CD4-positive, alpha-beta T cell (primary cell): ENCODE data around the gene MED13. TPM values are rescaled to one million over a fixed set of nuclear protein-coding genes. Genes with fewer than 3 reads are reported as not detected.
A peak's percentile ranks its signal among the peaks of the same experiment; 100 is the strongest.

Experiments used
- ATAC-seq: fragments of 200-7000 bp; cut with Tn5 transposase; one replicate; pipeline ENCODE4 v1.10.0; 2022; ENCODE audit warnings: mild to moderate bottlenecking; ENCODE audit not compliant: poor library complexity
- CTCF ChIA-PET: fragments of 350-600 bp; sonication (Branson Sonifier 250); formaldehyde crosslinking; loops from one replicate; lab custom pipeline; 2021; ENCODE audit warnings: antibody characterized with exemption, inconsistent platforms; lab: Charles Lee
- POLR2A ChIA-PET: fragments of 350-600 bp; sonication (Branson Sonifier 250); formaldehyde crosslinking; loops from one replicate; lab custom pipeline; 2021; ENCODE audit warnings: antibody characterized with exemption, inconsistent platforms; lab: Charles Lee
- DNase-seq, 14 experiments: peaks; one replicate each; pipeline ENCODE4 v3.0.0-alpha.2; 2013 to 2020; ENCODE audit warnings: mixed read lengths in 2 of 14
- H3K27ac ChIP-seq, 2 donors: one replicate each; pipeline versions ENCODE4 v1.5.1 to v1.7.0; 2013; ENCODE audit warnings: low read length in 2 of 2, low read depth in 1 of 2, mild to moderate bottlenecking in 1 of 2
- H3K27me3 ChIP-seq, 2 experiments: 1 replicate in 1 of 2; 2 replicates in 1 of 2; pipeline versions ENCODE4 v1.6.1 to v1.7.0; 2013; ENCODE audit warnings: low read length in 2 of 2, control low read depth in 1 of 2, mild to moderate bottlenecking in 1 of 2, moderate library complexity in 1 of 2; ENCODE audit not compliant: insufficient read depth in 2 of 2, control insufficient read depth in 1 of 2
- H3K36me3 ChIP-seq: one replicate; pipeline ENCODE4 v1.6.1; 2013; ENCODE audit warnings: low read length, control low read depth; ENCODE audit not compliant: insufficient read depth
- H3K4me1 ChIP-seq: one replicate; pipeline ENCODE4 v1.6.1; 2013; ENCODE audit warnings: low read length, control low read depth; ENCODE audit not compliant: insufficient read depth
- H3K4me3 ChIP-seq: one replicate; pipeline ENCODE4 v1.5.1; 2013; ENCODE audit warnings: mild to moderate bottlenecking, low read length, moderate library complexity
- H3K9me3 ChIP-seq, 2 experiments: 1 replicate in 1 of 2; 2 replicates in 1 of 2; pipeline versions ENCODE4 v1.6.1 to v1.7.0; 2013; ENCODE audit warnings: low read length in 2 of 2, mild to moderate bottlenecking in 2 of 2, control low read depth in 1 of 2, moderate library complexity in 1 of 2; ENCODE audit not compliant: control insufficient read depth in 1 of 2, insufficient read depth in 1 of 2
- H3K27ac Mint-ChIP-seq: one replicate; pipeline ENCODE4 v1.8.0; 2020; ENCODE audit warnings: mixed read lengths
- H3K27me3 Mint-ChIP-seq: one replicate; pipeline ENCODE4 v1.8.0; 2021; ENCODE audit warnings: mixed read lengths
- H3K36me3 Mint-ChIP-seq: one replicate; pipeline ENCODE4 v1.8.0; 2021; ENCODE audit warnings: low read depth, mixed read lengths
- H3K4me1 Mint-ChIP-seq: one replicate; pipeline ENCODE4 v1.8.0; 2021; ENCODE audit warnings: low read depth, mixed read lengths
- H3K4me3 Mint-ChIP-seq: one replicate; pipeline ENCODE4 v1.8.0; 2020; ENCODE audit warnings: mild to moderate bottlenecking, mixed read lengths
- H3K9me3 Mint-ChIP-seq: one replicate; pipeline ENCODE4 v1.8.0; 2020; ENCODE audit warnings: mixed read lengths
- intact Hi-C, 2 experiments: fragments of 100-400 bp; cut with DNase I in 1 of 2; cut with micrococcal nuclease in 1 of 2; formaldehyde crosslinking; loops; one replicate each; pipeline versions ENCODE4 v1.15.1 to v1.9.0; 2023 to 2025; cut with DNase I, micrococcal nuclease
- total RNA-seq, 174 experiments: library from RNA in 2 of 174; stranded (reverse) in 2 of 174; gene quantifications; one replicate each; pipeline ENCODE4 v1.2.3 and lab custom pipeline; 2021 to 2026
- TF ChIP-seq, protein P1 (sequence below): fragments of 200-600 bp; IDR thresholded peaks from one replicate; pipeline ENCODE4 v1.8.0; 2022; ENCODE audit warnings: antibody characterized with exemption, mild to moderate bottlenecking

MED13 gene
- total RNA-seq, 2 experiments from 2014 or later, result 75.7 to 85.8 TPM

- peaks cover 4% of the 10 kb centered on the region for H3K4me1 ChIP-seq
- ATAC-seq (no peak), DNase-seq (no peak)
- Mint-ChIP-seq H3K4me3 (no peak overlapping the region), H3K4me1 (peaks cover 4% of the 10 kb centered on the region), H3K36me3 (peaks cover 1% of the 10 kb centered on the region), H3K27me3 (no peaks in the 10 kb centered on the region), H3K9me3 (no peaks in the 10 kb centered on the region), H3K27ac (no peak overlapping the region)
- no peaks in the 10 kb centered on the region for H3K9me3 ChIP-seq
- no peak overlapping the region for H3K4me3 ChIP-seq
- H3K27ac ChIP-seq, result no peak overlapping the region
- ChIA-PET POLR2A (no interaction called here), CTCF (no interaction called here)
- no peaks in the 10 kb centered on the region for H3K27me3 ChIP-seq
- intact Hi-C loops, result no loop called here
- TF ChIP-seq, protein P1, sequence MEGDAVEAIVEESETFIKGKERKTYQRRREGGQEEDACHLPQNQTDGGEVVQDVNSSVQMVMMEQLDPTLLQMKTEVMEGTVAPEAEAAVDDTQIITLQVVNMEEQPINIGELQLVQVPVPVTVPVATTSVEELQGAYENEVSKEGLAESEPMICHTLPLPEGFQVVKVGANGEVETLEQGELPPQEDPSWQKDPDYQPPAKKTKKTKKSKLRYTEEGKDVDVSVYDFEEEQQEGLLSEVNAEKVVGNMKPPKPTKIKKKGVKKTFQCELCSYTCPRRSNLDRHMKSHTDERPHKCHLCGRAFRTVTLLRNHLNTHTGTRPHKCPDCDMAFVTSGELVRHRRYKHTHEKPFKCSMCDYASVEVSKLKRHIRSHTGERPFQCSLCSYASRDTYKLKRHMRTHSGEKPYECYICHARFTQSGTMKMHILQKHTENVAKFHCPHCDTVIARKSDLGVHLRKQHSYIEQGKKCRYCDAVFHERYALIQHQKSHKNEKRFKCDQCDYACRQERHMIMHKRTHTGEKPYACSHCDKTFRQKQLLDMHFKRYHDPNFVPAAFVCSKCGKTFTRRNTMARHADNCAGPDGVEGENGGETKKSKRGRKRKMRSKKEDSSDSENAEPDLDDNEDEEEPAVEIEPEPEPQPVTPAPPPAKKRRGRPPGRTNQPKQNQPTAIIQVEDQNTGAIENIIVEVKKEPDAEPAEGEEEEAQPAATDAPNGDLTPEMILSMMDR, result no peak
- H3K36me3 ChIP-seq, result no peaks in the 10 kb centered on the region
Measured at GRCh38 chr17:62070900-62071299, 5.8 kb upstream of the MED13 start.

DNA sequence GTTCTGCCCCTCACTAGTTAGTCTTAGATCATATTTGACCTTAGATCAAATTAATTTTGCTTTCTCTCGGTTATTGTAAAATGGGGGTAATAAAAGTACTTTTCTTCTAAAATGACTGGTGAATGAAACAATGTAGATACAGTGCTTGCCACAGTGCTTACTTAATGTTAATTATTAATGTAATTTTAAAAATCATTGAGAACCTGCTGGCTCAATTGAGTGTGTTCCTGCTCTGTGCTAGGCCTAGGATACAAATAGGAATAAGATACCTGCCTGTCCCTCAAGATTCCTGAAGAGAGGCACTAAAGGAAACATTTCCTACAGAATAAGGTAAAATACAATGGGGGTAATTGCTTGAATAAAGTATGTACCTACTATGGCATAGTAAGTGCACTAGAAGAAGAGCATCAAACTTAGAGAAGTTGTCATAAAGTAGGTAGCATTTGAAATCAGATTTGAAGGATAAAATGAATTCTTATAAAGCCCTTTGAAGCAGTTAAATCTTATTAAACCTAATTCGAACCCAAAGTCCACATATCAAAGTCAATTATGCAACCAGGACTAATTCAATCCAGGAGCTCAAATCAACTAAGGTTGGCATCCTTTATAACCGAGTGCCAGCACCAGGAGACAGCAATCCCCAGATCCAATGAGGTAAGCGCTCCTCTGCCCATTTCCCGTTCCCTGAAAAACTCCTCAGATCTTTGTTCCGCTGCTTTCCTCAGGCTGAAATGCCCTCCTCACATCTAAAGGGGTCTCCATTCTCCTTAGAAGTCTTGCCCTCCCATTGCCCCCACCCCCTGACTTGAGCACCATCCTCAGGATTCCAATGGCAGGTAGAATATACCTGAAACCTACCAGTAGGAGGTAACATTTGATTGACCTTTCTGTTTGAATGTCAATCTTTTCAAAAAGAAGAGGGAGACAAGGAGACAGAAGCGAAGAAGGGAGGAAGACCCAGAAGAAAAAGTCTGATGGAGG is 2.4 kb upstream of the MED13 start:
- Mint-ChIP-seq H3K36me3 (peaks cover 30% of the 10 kb centered on the region), H3K27me3 (no peaks in the 10 kb centered on the region), H3K27ac (no peak overlapping the region), H3K4me1 (peaks cover 26% of the 10 kb centered on the region), H3K4me3 (peak overlapping the region; percentile 32), H3K9me3 (no peaks in the 10 kb centered on the region)
- no peaks in the 10 kb centered on the region for H3K27me3 ChIP-seq
- ATAC-seq (no peak), DNase-seq (no peak)
- H3K4me1 ChIP-seq, result peaks cover 8% of the 10 kb centered on the region
- TF ChIP-seq, protein P1, result no peak
- no peak overlapping the region for H3K4me3 ChIP-seq
- H3K9me3 ChIP-seq, result no peaks in the 10 kb centered on the region
- H3K27ac ChIP-seq, result no peak overlapping the region
- H3K36me3 ChIP-seq, result peaks cover 5% of the 10 kb centered on the region
- POLR2A ChIA-PET, result no interaction called here
- intact Hi-C loops, result loop anchor here (2.0 to 10.0 kb wide), 8 partner anchors 205 to 1993 kb away; partner anchors contain the start of genes BCAS3 (in 1 of the 2), BRIP1 (in 1 of the 2), HEATR6 (in 1 of the 2) and TANC2 (in 1 of the 2)
- CTCF ChIA-PET, result no interaction called here

GRCh38 chr17:62065611-62066468 is 762 bp upstream of the MED13 start:
- Histone ChIP-seq H3K27ac (peak overlapping the region; percentile 99), H3K36me3 (peaks cover 16% of the 10 kb centered on the region), H3K4me1 (peaks cover 9% of the 10 kb centered on the region), H3K9me3 (no peaks in the 10 kb centered on the region), H3K4me3 (peak overlapping the region; percentile 100), H3K27me3 (no peaks in the 10 kb centered on the region)
- DNase-seq (peak; percentile 95 to 99 (median 98)), ATAC-seq (peak; percentile 95)
- H3K27me3 Mint-ChIP-seq, result no peaks in the 10 kb centered on the region
- no peaks in the 10 kb centered on the region for H3K9me3 Mint-ChIP-seq
- peak overlapping the region; percentile 100 for H3K4me3 Mint-ChIP-seq
- TF ChIP-seq, protein P1, result peak; percentile 91
- ChIA-PET CTCF (interaction anchor here (0.6 to 1.5 kb wide), 12 partner anchors 9 to 653 kb away, joined by 3 to 11 read pairs (median 5); partner anchors contain the start of gene BRIP1), POLR2A (interaction anchor here (0.9 to 1.7 kb wide), 10 partner anchors 10 to 1389 kb away, joined by 3 to 8 read pairs (median 4); partner anchors contain the start of genes BCAS3 and BRIP1)
- peak overlapping the region; percentile 97 for H3K27ac Mint-ChIP-seq
- peaks cover 39% of the 10 kb centered on the region for H3K4me1 Mint-ChIP-seq
- intact Hi-C loops, result loop anchor here (2.0 to 10.0 kb wide), 9 partner anchors 139 to 1991 kb away; partner anchors contain the start of genes INTS2 (in 2 of the 2), BCAS3 (in 1 of the 2), BRIP1 (in 1 of the 2) and HEATR6 (in 1 of the 2)
- H3K36me3 Mint-ChIP-seq, result peaks cover 41% of the 10 kb centered on the region
